PC-9 (cell line): Measurements from ENCODE around the gene CDON. TPM values are rescaled to one million over a fixed set of nuclear protein-coding genes. Genes with fewer than 3 reads are reported as not detected.

Source experiments
- BruUV-seq: library from RNA; stranded (reverse); fragments of 400-500 nt; replicated peaks from 2 replicates; lab custom pipeline; 2021; lab: Mats Ljungman, UMichigan
- CTCF ChIA-PET: fragments of 300-600 bp; sonication (Branson Sonifier 250); formaldehyde crosslinking; loops from one replicate; lab custom pipeline; 2022; ENCODE audit warnings: antibody characterized with exemption; lab: Charles Lee
- POLR2A ChIA-PET: fragments of 300-600 bp; sonication (Branson Sonifier 250); formaldehyde crosslinking; loops from one replicate; lab custom pipeline; 2022; ENCODE audit warnings: antibody characterized with exemption; ENCODE audit not compliant: unreplicated experiment; lab: Charles Lee
- DNase-seq, 2 experiments: peaks; one replicate each; pipeline versions ENCODE4 v3.0.0 to v3.0.0-alpha.2; 2015 to 2022; ENCODE audit warnings: mixed read lengths in 1 of 2
- H2AFZ ChIP-seq: fragments of 200-600 bp; sonication (generic); 2 replicates; pipeline ENCODE4 v1.8.1; 2017; ENCODE audit warnings: antibody characterized with exemption
- H3F3A ChIP-seq: fragments of 200-600 bp; sonication (generic); 2 replicates; pipeline ENCODE4 v1.8.1; 2017; ENCODE audit warnings: antibody characterized with exemption, mild to moderate bottlenecking, low read depth; ENCODE audit not compliant: insufficient read depth
- H3K27ac ChIP-seq: fragments of 200-600 bp; sonication (generic); 2 replicates; pipeline ENCODE4 v1.6.1; 2016; ENCODE audit warnings: mixed run types
- H3K27me3 ChIP-seq: fragments of 200-600 bp; sonication (generic); 2 replicates; pipeline ENCODE4 v1.6.1; 2016; ENCODE audit warnings: low read depth, mixed run types; ENCODE audit not compliant: insufficient read depth
- H3K36me3 ChIP-seq: fragments of 200-600 bp; sonication (generic); 2 replicates; pipeline ENCODE4 v1.6.1; 2016; ENCODE audit warnings: low read depth, mixed run types
- H3K4me1 ChIP-seq: fragments of 200-600 bp; sonication (generic); replicated peaks from 2 replicates; pipeline ENCODE4 v1.6.1; 2016; ENCODE audit warnings: mixed run types; ENCODE audit not compliant: insufficient read depth
- H3K4me2 ChIP-seq: fragments of 200-600 bp; sonication (generic); 2 replicates; pipeline ENCODE4 v1.6.1; 2017; ENCODE audit warnings: mixed run types
- H3K4me3 ChIP-seq: fragments of 200-600 bp; sonication (generic); 2 replicates; pipeline ENCODE4 v1.6.1; 2016; ENCODE audit warnings: mixed run types
- H3K79me2 ChIP-seq: fragments of 200-600 bp; sonication (generic); 2 replicates; pipeline ENCODE4 v1.6.1; 2017; ENCODE audit warnings: low read depth, mixed run types
- H3K9me2 ChIP-seq: fragments of 200-600 bp; sonication (generic); 2 replicates; pipeline ENCODE4 v1.8.1; 2017; ENCODE audit warnings: mild to moderate bottlenecking; ENCODE audit not compliant: insufficient read depth
- H3K9me3 ChIP-seq: fragments of 200-600 bp; sonication (generic); 2 replicates; pipeline ENCODE4 v1.8.1; 2016; ENCODE audit warnings: low read depth; ENCODE audit not compliant: insufficient read depth
- H4K20me1 ChIP-seq: fragments of 200-600 bp; sonication (generic); 2 replicates; pipeline ENCODE4 v1.8.1; 2017; ENCODE audit not compliant: insufficient read depth
- CTCF ChIP-seq: fragments of 200-600 bp; sonication (generic); conservative IDR thresholded peaks from 2 replicates; pipeline ENCODE4 v1.6.1; 2017; ENCODE audit warnings: mixed run types, antibody characterized with exemption, mild to moderate bottlenecking, moderate library complexity
- EZH2 ChIP-seq: fragments of 200-600 bp; sonication (generic); IDR thresholded peaks from 2 replicates; pipeline ENCODE4 v1.8.0; 2017; ENCODE audit warnings: antibody characterized with exemption, low read depth
- intact Hi-C: fragments of 100-400 bp; cut with micrococcal nuclease; formaldehyde crosslinking; loops from one replicate; pipeline ENCODE4 v1.10.0; 2022; ENCODE audit not compliant: unreplicated experiment
- total RNA-seq: library from RNA; stranded (reverse); gene quantifications from 2 replicates; pipeline ENCODE4 v1.2.3, GENCODE V29; 2021

Gene CDON
- total RNA-seq, 1 experiment from 2014 or later, result 10.0 TPM

- no peaks in the 10 kb centered on the region for H3K36me3 ChIP-seq
- no peaks in the 10 kb centered on the region for H3K4me1 ChIP-seq
- no peak overlapping the region for H3K4me2 ChIP-seq
- H3K27ac ChIP-seq, result no peak overlapping the region
- no peak overlapping the region for H2AFZ ChIP-seq
- TF ChIP-seq EZH2 (no peak), CTCF (no peak)
- intact Hi-C loops, result no loop called here
- no peak overlapping the region for H3K4me3 ChIP-seq
- no peaks in the 10 kb centered on the region for H3K79me2 ChIP-seq
- no TSS peak for BruUV-seq
- no peaks in the 10 kb centered on the region for H3F3A ChIP-seq
- no peak for DNase-seq
- CTCF ChIA-PET, result no interaction called here
- no peaks in the 10 kb centered on the region for H3K27me3 ChIP-seq
- H3K9me3 ChIP-seq, result no peaks in the 10 kb centered on the region
- POLR2A ChIA-PET, result no interaction called here
- no peaks in the 10 kb centered on the region for H4K20me1 ChIP-seq
- H3K9me2 ChIP-seq, result no peaks in the 10 kb centered on the region
These were observed 68.2 kb downstream of the CDON start for GRCh38 chr11:125994509-125994908.

- POLR2A ChIA-PET, result no interaction called here
These were observed 69.8 kb downstream of the CDON start for GRCh38 chr11:125992893-125993292.

GRCh38 chr11:125990244-125990643 is 72.4 kb downstream of the CDON start:
- Histone ChIP-seq H3F3A (no peaks in the 10 kb centered on the region), H3K9me3 (no peaks in the 10 kb centered on the region), H3K4me3 (no peak overlapping the region), H3K79me2 (no peaks in the 10 kb centered on the region), H4K20me1 (no peaks in the 10 kb centered on the region), H3K36me3 (no peaks in the 10 kb centered on the region), H3K27me3 (no peaks in the 10 kb centered on the region), H3K27ac (no peak overlapping the region), H3K4me2 (no peak overlapping the region), H3K4me1 (no peaks in the 10 kb centered on the region), H2AFZ (no peak overlapping the region), H3K9me2 (no peaks in the 10 kb centered on the region)
- CTCF ChIA-PET, result no interaction called here
- POLR2A ChIA-PET, result no interaction called here
- intact Hi-C loops, result loop anchor here (2.0 kb wide), 1 partner anchor 17 kb away; no protein-coding TSS in a partner anchor
- no peak for DNase-seq
- TF ChIP-seq EZH2 (no peak), CTCF (no peak)
- no TSS peak for BruUV-seq

More at GRCh38 chr11:125992893-125993292, 69.8 kb downstream of the CDON start:
- no peaks in the 10 kb centered on the region for H3K27me3 ChIP-seq
- intact Hi-C loops, result no loop called here
- no peaks in the 10 kb centered on the region for H3K36me3 ChIP-seq
- no peaks in the 10 kb centered on the region for H3K4me1 ChIP-seq
- no peaks in the 10 kb centered on the region for H3K79me2 ChIP-seq
- no peak overlapping the region for H3K4me3 ChIP-seq
- BruUV-seq, result no TSS peak
- no peaks in the 10 kb centered on the region for H4K20me1 ChIP-seq
- no peaks in the 10 kb centered on the region for H3K9me2 ChIP-seq
- no peak overlapping the region for H3K27ac ChIP-seq
- no peaks in the 10 kb centered on the region for H3K9me3 ChIP-seq
- no peak overlapping the region for H3K4me2 ChIP-seq
- CTCF ChIA-PET, result no interaction called here
- no peak for TF ChIP-seq CTCF
- no peak for TF ChIP-seq EZH2
- no peak overlapping the region for H2AFZ ChIP-seq
- H3F3A ChIP-seq, result no peaks in the 10 kb centered on the region
- no peak for DNase-seq
